MM.1S (cell line): Measurements from ENCODE around the gene ERICH4.
"Not testable (repeated sequence)": the region's sequence is repeated elsewhere in the genome, so short reads cannot be mapped to it uniquely, and the experiment has no call there.

ENCODE experiments used
- DNase-seq: peaks from one replicate; pipeline ENCODE4 v3.0.0-alpha.2; 2015
- H2AFZ ChIP-seq: fragments of 300-600 bp; sonication (generic); 2 replicates; pipeline ENCODE4 v1.6.0; 2016; ENCODE audit warnings: antibody characterized with exemption, low read length
- H3F3A ChIP-seq: fragments of 300-600 bp; sonication (generic); 2 replicates; pipeline ENCODE4 v1.6.1; 2016; ENCODE audit warnings: mild to moderate bottlenecking, antibody characterized with exemption, low read length, moderate library complexity, mixed read lengths; ENCODE audit not compliant: insufficient read depth
- H3K27ac ChIP-seq: fragments of 300-600 bp; sonication (generic); 2 replicates; pipeline ENCODE4 v1.5.1; 2016; ENCODE audit warnings: mild to moderate bottlenecking, low read length
- H3K27me3 ChIP-seq: fragments of 300-600 bp; sonication (generic); replicated peaks from 2 replicates; pipeline ENCODE4 v1.6.0; 2016; ENCODE audit warnings: low read length; ENCODE audit not compliant: insufficient read depth
- H3K36me3 ChIP-seq: fragments of 300-600 bp; sonication (generic); replicated peaks from 2 replicates; pipeline ENCODE4 v1.6.1; 2016; ENCODE audit warnings: mild to moderate bottlenecking, low read length, mixed read lengths; ENCODE audit not compliant: insufficient read depth
- H3K4me1 ChIP-seq: fragments of 300-600 bp; sonication (generic); 2 replicates; pipeline ENCODE4 v1.6.1; 2016; ENCODE audit warnings: low read length, mixed read lengths
- H3K4me2 ChIP-seq: fragments of 300-600 bp; sonication (generic); 2 replicates; pipeline ENCODE4 v1.6.0; 2016; ENCODE audit warnings: low read depth, low read length
- H3K4me3 ChIP-seq: fragments of 300-600 bp; sonication (generic); 2 replicates; pipeline ENCODE4 v1.5.1; 2016; ENCODE audit warnings: low read length, mixed read lengths
- H3K79me2 ChIP-seq: fragments of 300-600 bp; sonication (generic); 2 replicates; pipeline ENCODE4 v1.6.1; 2016; ENCODE audit warnings: mixed run types, low read length, mixed read lengths
- H3K9ac ChIP-seq: fragments of 300-600 bp; sonication (generic); 2 replicates; pipeline ENCODE4 v1.6.1; 2016; ENCODE audit warnings: low read length, mixed read lengths
- H3K9me2 ChIP-seq: fragments of 300-600 bp; sonication (generic); replicated peaks from 2 replicates; pipeline ENCODE4 v1.6.1; 2016; ENCODE audit warnings: mild to moderate bottlenecking, low read length, mixed read lengths; ENCODE audit not compliant: insufficient read depth
- H3K9me3 ChIP-seq: fragments of 300-600 bp; sonication (generic); replicated peaks from 2 replicates; pipeline ENCODE4 v1.6.1; 2016; ENCODE audit warnings: mild to moderate bottlenecking, low read length, mixed read lengths; ENCODE audit not compliant: insufficient read depth
- H4K20me1 ChIP-seq: fragments of 300-600 bp; sonication (generic); 2 replicates; pipeline ENCODE4 v1.6.1; 2016; ENCODE audit warnings: mild to moderate bottlenecking, low read length, moderate library complexity, mixed read lengths; ENCODE audit not compliant: insufficient read depth
- EZH2 ChIP-seq: fragments of 300-600 bp; sonication (generic); optimal IDR thresholded peaks from 2 replicates; pipeline ENCODE3; 2017; ENCODE audit warnings: low read depth, mild to moderate bottlenecking, antibody characterized with exemption, low read length, mixed read lengths
- EZH2phosphoT487 ChIP-seq: fragments of 300-600 bp; sonication (generic); IDR thresholded peaks from 2 replicates; pipeline ENCODE4 v1.6.1; 2018; ENCODE audit warnings: antibody characterized with exemption, low read length
- TF ChIP-seq, protein P1 (sequence below): fragments of 300-600 bp; sonication (generic); IDR thresholded peaks from 2 replicates; pipeline ENCODE4 v1.5.1; 2016; ENCODE audit warnings: antibody characterized with exemption, low read length, mixed read lengths

ERICH4 gene

DNA sequence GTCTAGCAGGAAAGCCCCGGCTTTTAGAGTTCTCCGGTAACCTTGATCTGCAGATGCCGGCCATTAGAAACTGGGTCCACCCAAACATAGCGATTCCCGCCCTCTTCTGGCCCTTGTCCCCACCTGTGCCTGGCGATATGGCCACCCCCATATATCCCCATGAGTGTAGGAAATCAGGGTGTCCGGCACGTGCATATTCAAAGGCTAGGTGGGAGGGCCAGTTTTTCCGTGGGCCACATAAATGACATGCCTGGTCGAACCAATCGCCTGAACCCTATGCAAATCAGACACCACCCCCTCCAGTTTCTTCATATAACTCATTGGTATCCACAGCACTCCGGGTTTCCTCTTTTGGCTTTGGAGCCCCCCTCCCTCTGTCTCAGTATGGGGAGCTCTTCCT lies 37.4 kb downstream of the ERICH4 start:
- H3K36me3 ChIP-seq = no peaks in the 10 kb centered on the region
- no peak overlapping the region for H3K4me3 ChIP-seq
- no peak for DNase-seq
- H3K79me2 ChIP-seq = no peaks in the 10 kb centered on the region
- H3F3A ChIP-seq = no peaks in the 10 kb centered on the region
- H3K27ac ChIP-seq = no peak overlapping the region
- TF ChIP-seq EZH2 (no peak), EZH2phosphoT487 (no peak)
- TF ChIP-seq, protein P1, sequence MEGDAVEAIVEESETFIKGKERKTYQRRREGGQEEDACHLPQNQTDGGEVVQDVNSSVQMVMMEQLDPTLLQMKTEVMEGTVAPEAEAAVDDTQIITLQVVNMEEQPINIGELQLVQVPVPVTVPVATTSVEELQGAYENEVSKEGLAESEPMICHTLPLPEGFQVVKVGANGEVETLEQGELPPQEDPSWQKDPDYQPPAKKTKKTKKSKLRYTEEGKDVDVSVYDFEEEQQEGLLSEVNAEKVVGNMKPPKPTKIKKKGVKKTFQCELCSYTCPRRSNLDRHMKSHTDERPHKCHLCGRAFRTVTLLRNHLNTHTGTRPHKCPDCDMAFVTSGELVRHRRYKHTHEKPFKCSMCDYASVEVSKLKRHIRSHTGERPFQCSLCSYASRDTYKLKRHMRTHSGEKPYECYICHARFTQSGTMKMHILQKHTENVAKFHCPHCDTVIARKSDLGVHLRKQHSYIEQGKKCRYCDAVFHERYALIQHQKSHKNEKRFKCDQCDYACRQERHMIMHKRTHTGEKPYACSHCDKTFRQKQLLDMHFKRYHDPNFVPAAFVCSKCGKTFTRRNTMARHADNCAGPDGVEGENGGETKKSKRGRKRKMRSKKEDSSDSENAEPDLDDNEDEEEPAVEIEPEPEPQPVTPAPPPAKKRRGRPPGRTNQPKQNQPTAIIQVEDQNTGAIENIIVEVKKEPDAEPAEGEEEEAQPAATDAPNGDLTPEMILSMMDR = no peak
- no peaks in the 10 kb centered on the region for H4K20me1 ChIP-seq
- no peak overlapping the region for H3K9ac ChIP-seq
- no peaks in the 10 kb centered on the region for H3K9me3 ChIP-seq
- H3K27me3 ChIP-seq = peaks cover 12% of the 10 kb centered on the region; the same call in 1 of the 2 replicates
- no peaks in the 10 kb centered on the region for H3K9me2 ChIP-seq
- H2AFZ ChIP-seq = no peak overlapping the region
- H3K4me1 ChIP-seq = 0 out of 2 replicates have a peak, but pooled peaks cover 4% of the 10 kb centered on the region
- no peak overlapping the region for H3K4me2 ChIP-seq

DNA sequence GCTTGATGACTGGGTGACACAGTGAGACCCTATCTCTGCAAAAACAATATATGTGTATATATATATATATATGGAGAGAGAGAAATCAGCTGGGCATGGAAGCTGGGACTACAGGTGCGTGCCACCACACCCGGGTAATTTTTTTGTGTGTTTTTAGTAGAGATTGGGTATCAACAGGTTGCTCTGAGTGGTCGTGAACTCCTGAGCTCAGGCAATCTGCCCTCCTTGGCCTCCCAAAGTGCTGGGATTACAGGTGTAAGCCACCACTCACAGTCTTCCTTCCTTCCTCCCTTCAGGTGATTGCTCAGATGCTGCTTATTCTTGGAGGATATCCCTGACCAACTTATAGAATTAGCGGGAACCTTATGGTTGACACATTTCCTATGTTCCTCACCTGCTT lies 41.9 kb downstream of the ERICH4 start:
- Histone ChIP-seq H3K9me3 (no peaks in the 10 kb centered on the region), H2AFZ (no peak overlapping the region), H3K9ac (no peak overlapping the region), H3K27ac (no peak overlapping the region), H3F3A (no peaks in the 10 kb centered on the region), H3K79me2 (no peaks in the 10 kb centered on the region), H3K27me3 (peaks cover 8% of the 10 kb centered on the region; the same call in 1 of the 2 replicates), H3K4me3 (no peak overlapping the region), H3K4me1 (no peaks in the 10 kb centered on the region), H4K20me1 (no peaks in the 10 kb centered on the region), H3K4me2 (no peak overlapping the region), H3K9me2 (no peaks in the 10 kb centered on the region), H3K36me3 (no peaks in the 10 kb centered on the region)
- TF ChIP-seq, protein P1 = no peak
- TF ChIP-seq EZH2phosphoT487 (no peak), EZH2 (no peak)
- DNase-seq = no peak

DNA sequence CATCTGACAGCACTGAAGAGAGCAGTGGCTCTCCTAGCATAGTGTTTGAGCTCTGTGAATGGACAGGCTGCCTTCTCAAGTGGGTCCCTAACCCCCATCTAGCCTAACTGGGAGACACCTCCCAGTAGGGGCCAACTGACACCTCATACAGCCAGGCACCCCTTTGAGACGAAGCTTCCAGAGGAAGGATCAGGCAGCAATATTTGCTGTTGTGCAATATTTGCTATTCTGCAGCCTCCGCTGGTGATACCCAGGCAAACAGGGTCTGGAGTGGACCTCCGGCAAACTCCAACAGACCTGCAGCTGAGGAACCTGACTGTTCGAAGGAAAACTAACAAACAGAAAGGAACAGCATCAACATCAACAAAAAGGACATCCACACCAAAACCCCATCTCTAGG lies 44.0 kb downstream of the ERICH4 start:
- not testable (repeated sequence) for H3K36me3 ChIP-seq, DNase-seq, H3K79me2 ChIP-seq, H3K9ac ChIP-seq, H3K27ac ChIP-seq, H3F3A ChIP-seq, H2AFZ ChIP-seq, H3K9me2 ChIP-seq, H4K20me1 ChIP-seq, H3K27me3 ChIP-seq, H3K4me2 ChIP-seq, H3K9me3 ChIP-seq, H3K4me3 ChIP-seq, H3K4me1 ChIP-seq

DNA sequence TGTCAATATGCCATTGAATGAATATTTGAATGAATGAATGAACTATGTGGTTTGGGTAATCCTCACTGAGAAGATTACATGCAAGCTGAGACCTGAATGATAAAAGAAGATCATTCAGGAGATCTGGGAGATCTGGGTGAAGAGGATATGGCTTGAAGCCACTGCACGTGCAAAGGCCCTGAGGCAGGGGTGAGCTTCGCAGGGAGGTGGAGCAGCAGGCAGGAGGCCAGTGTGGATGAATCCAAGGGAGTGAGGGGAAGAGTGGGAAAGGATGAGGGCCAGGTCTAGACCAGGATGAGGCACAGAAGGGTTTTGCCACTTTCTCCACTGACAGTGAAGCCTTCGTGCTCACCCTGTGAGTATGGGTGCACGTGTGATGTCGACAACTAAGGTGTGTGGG lies 49.9 kb downstream of the ERICH4 start:
- Histone ChIP-seq H4K20me1 (no peaks in the 10 kb centered on the region), H3K4me3 (no peak overlapping the region), H2AFZ (no peak overlapping the region), H3K9me2 (no peaks in the 10 kb centered on the region), H3K9ac (no peak overlapping the region), H3K36me3 (no peaks in the 10 kb centered on the region), H3F3A (no peaks in the 10 kb centered on the region), H3K27ac (no peak overlapping the region), H3K4me1 (peaks cover 1% of the 10 kb centered on the region), H3K27me3 (no peaks in the 10 kb centered on the region), H3K9me3 (no peaks in the 10 kb centered on the region), H3K4me2 (no peak overlapping the region), H3K79me2 (no peaks in the 10 kb centered on the region)
- DNase-seq = no peak
- TF ChIP-seq, protein P1 = no peak
- TF ChIP-seq EZH2 (no peak), EZH2phosphoT487 (no peak)
